Neuronal stem cell (in vitro differentiated cells): ENCODE results near the gene TBCEL.

Experiments used
- DNase-seq: peaks from one replicate; pipeline ENCODE4 v3.0.0-alpha.2; 2013; ENCODE audit warnings: low spot score
- H2AFZ ChIP-seq: one replicate; pipeline ENCODE4 v1.6.1; 2013; ENCODE audit warnings: mild to moderate bottlenecking, low read length, inconsistent platforms
- H2AK5ac ChIP-seq: 2 replicates; pipeline ENCODE4 v1.6.1; 2013; ENCODE audit warnings: low read depth, mild to moderate bottlenecking, inconsistent platforms, low read length, moderate library complexity, mixed read lengths
- H2BK120ac ChIP-seq: 2 replicates; pipeline ENCODE4 v1.6.1; 2013; ENCODE audit warnings: low read depth, mild to moderate bottlenecking, inconsistent platforms, low read length, moderate library complexity, mixed read lengths
- H2BK12ac ChIP-seq: one replicate; pipeline ENCODE4 v1.6.1; 2013; ENCODE audit warnings: low read length, inconsistent platforms
- H2BK15ac ChIP-seq: 2 replicates; pipeline ENCODE4 v1.6.1; 2013; ENCODE audit warnings: mild to moderate bottlenecking, low read length, inconsistent platforms, mixed read lengths
- H2BK5ac ChIP-seq: one replicate; pipeline ENCODE4 v1.6.1; 2013; ENCODE audit warnings: inconsistent platforms, mild to moderate bottlenecking, low read length, moderate library complexity
- H3K14ac ChIP-seq: one replicate; pipeline ENCODE4 v1.6.1; 2013; ENCODE audit warnings: low read length, inconsistent platforms
- H3K18ac ChIP-seq: 2 replicates; pipeline ENCODE4 v1.6.1; 2013; ENCODE audit warnings: low read length, inconsistent platforms
- H3K23ac ChIP-seq: 2 replicates; pipeline ENCODE4 v1.6.1; 2013; ENCODE audit warnings: low read depth, mild to moderate bottlenecking, mixed read lengths, low read length, inconsistent platforms; ENCODE audit not compliant: poor library complexity
- H3K27ac ChIP-seq: replicated peaks from 3 replicates; pipeline ENCODE4 v1.5.1; 2013; ENCODE audit warnings: low read length, inconsistent platforms
- H3K27me3 ChIP-seq, 3 experiments: 2 replicates each; pipeline ENCODE4 v1.6.1; 2013; ENCODE audit warnings: low read length in 3 of 3, mild to moderate bottlenecking in 2 of 3, inconsistent platforms in 1 of 3, low read depth in 1 of 3, mixed read lengths in 1 of 3, moderate library complexity in 1 of 3; ENCODE audit not compliant: control insufficient read depth in 3 of 3, insufficient read depth in 3 of 3
- H3K36me3 ChIP-seq, 2 donors: replicated peaks in 1 of 2; 2 replicates each; pipeline ENCODE4 v1.6.1; 2013; ENCODE audit warnings: low read length in 2 of 2; ENCODE audit not compliant: control insufficient read depth in 2 of 2, insufficient read depth in 2 of 2
- H3K4ac ChIP-seq: 2 replicates; pipeline ENCODE4 v1.6.1; 2013; ENCODE audit warnings: inconsistent platforms, mild to moderate bottlenecking, low read length, moderate library complexity
- H3K4me1 ChIP-seq, 2 donors: 1 replicate in 1 of 2; 2 replicates in 1 of 2; pipeline ENCODE4 v1.6.1; 2013; ENCODE audit warnings: low read length in 2 of 2, low read depth in 1 of 2; ENCODE audit not compliant: control insufficient read depth in 2 of 2, insufficient read depth in 1 of 2
- H3K4me2 ChIP-seq: one replicate; pipeline ENCODE4 v1.6.1; 2013; ENCODE audit warnings: mild to moderate bottlenecking, low read length, inconsistent platforms; ENCODE audit not compliant: insufficient read depth, poor library complexity, severe bottlenecking
- H3K4me3 ChIP-seq, 2 donors: 2 replicates each; pipeline ENCODE4 v1.5.1; 2013; ENCODE audit warnings: low read length in 2 of 2, mild to moderate bottlenecking in 2 of 2, inconsistent platforms in 1 of 2, moderate library complexity in 1 of 2
- H3K79me1 ChIP-seq: one replicate; pipeline ENCODE4 v1.6.1; 2013; ENCODE audit warnings: low read depth, mild to moderate bottlenecking, inconsistent platforms, low read length, moderate library complexity
- H3K9ac ChIP-seq: one replicate; pipeline ENCODE4 v1.6.1; 2013; ENCODE audit warnings: mild to moderate bottlenecking, low read depth, low read length, inconsistent platforms; ENCODE audit not compliant: poor library complexity
- H3K9me3 ChIP-seq, 2 donors: replicated peaks in 1 of 2; 2 replicates each; pipeline versions ENCODE3 to v1.6.1; 2013; ENCODE audit warnings: low read length in 2 of 2, mild to moderate bottlenecking in 2 of 2, inconsistent platforms in 1 of 2, low read depth in 1 of 2, mixed read lengths in 1 of 2, moderate library complexity in 1 of 2; ENCODE audit not compliant: control insufficient read depth in 2 of 2, insufficient read depth in 1 of 2
- H4K8ac ChIP-seq: one replicate; pipeline ENCODE4 v1.6.1; 2013; ENCODE audit warnings: low read depth, mild to moderate bottlenecking, inconsistent platforms, low read length, moderate library complexity
- H4K91ac ChIP-seq: one replicate; pipeline ENCODE4 v1.6.1; 2013; ENCODE audit warnings: low read length, low read depth, mild to moderate bottlenecking, inconsistent platforms; ENCODE audit not compliant: poor library complexity
- WGBS, 2 donors: extraction: QIAGEN DNeasy Blood & Tissue Kit; methylation state at CpG; one replicate each; pipeline ENCODE4 v1.1.7; 2013; ENCODE audit warnings: missing lambda C conversion rate in 2 of 2, mixed read lengths in 1 of 2; ENCODE audit not compliant: insufficient read length in 2 of 2, insufficient replicate concordance in 1 of 2; ENCODE audit errors: extremely low coverage in 2 of 2; 5-methylcytosine and 5-hydroxymethylcytosine counted together

Gene TBCEL

GRCh38 chr11:121091492-121092152 is 67.7 kb downstream of the TBCEL start:
- no peak for DNase-seq
- no peak overlapping the region for H4K8ac ChIP-seq
- H3K36me3 ChIP-seq: peaks cover 1 to 35% of the 10 kb centered on the region in 2 donors
- no peak overlapping the region for H3K23ac ChIP-seq
- no peaks in the 10 kb centered on the region for H3K79me1 ChIP-seq
- no peak overlapping the region for H2BK12ac ChIP-seq
- H3K4me3 ChIP-seq: no peak overlapping the region
- no peak overlapping the region for H3K9ac ChIP-seq
- H3K4ac ChIP-seq: no peak overlapping the region
- WGBS, 2 donors: no CpG with 5 or more reads among the region's 3 CpGs
- no peak overlapping the region for H3K18ac ChIP-seq
- no peak overlapping the region for H2BK15ac ChIP-seq
- H3K4me2 ChIP-seq: no peak overlapping the region
- H4K91ac ChIP-seq: no peak overlapping the region
- H3K9me3 ChIP-seq: no peaks in the 10 kb centered on the region
- no peak overlapping the region for H3K14ac ChIP-seq
- H3K27me3 ChIP-seq: no peaks in the 10 kb centered on the region
- no peak overlapping the region for H2BK5ac ChIP-seq
- no peak overlapping the region for H2AK5ac ChIP-seq
- no peak overlapping the region for H2AFZ ChIP-seq
- no peak overlapping the region for H3K27ac ChIP-seq
- no peak overlapping the region for H2BK120ac ChIP-seq
- H3K4me1 ChIP-seq: no peaks in the 10 kb centered on the region

GRCh38 chr11:121095561-121095960 is 71.7 kb downstream of the TBCEL start:
- Histone ChIP-seq H3K9me3 (no peaks in the 10 kb centered on the region), H2BK12ac (no peak overlapping the region), H2BK120ac (no peak overlapping the region), H3K23ac (no peak overlapping the region), H2AFZ (no peak overlapping the region), H3K9ac (no peak overlapping the region), H4K8ac (no peak overlapping the region), H4K91ac (no peak overlapping the region), H3K4ac (no peak overlapping the region), H2AK5ac (no peak overlapping the region), H3K27me3 (no peaks in the 10 kb centered on the region), H3K14ac (no peak overlapping the region), H3K4me3 (no peak overlapping the region), H3K36me3 (peaks cover 0 to 7% of the 10 kb centered on the region in 2 donors), H3K27ac (no peak overlapping the region), H2BK5ac (no peak overlapping the region), H3K4me1 (no peaks in the 10 kb centered on the region), H3K4me2 (no peak overlapping the region), H3K79me1 (no peaks in the 10 kb centered on the region), H3K18ac (no peak overlapping the region), H2BK15ac (no peak overlapping the region)
- WGBS, 2 donors: no CpG with 5 or more reads among the region's 1 CpG
- no peak for DNase-seq

- H2BK120ac ChIP-seq: no peak overlapping the region
- no peak overlapping the region for H3K4me3 ChIP-seq
- H3K36me3 ChIP-seq: no peaks in the 10 kb centered on the region
- H2BK15ac ChIP-seq: no peak overlapping the region
- H3K27ac ChIP-seq: no peak overlapping the region
- H2AK5ac ChIP-seq: no peak overlapping the region
- no peaks in the 10 kb centered on the region for H3K79me1 ChIP-seq
- H3K9me3 ChIP-seq: no peaks in the 10 kb centered on the region
- no peak overlapping the region for H4K91ac ChIP-seq
- H3K14ac ChIP-seq: no peak overlapping the region
- WGBS, 2 donors: no CpG with 5 or more reads among the region's 4 CpGs
- H3K27me3 ChIP-seq: no peaks in the 10 kb centered on the region
- no peak for DNase-seq
- H3K23ac ChIP-seq: no peak overlapping the region
- no peak overlapping the region for H2BK5ac ChIP-seq
- H2BK12ac ChIP-seq: no peak overlapping the region
- no peak overlapping the region for H3K4me2 ChIP-seq
- H3K18ac ChIP-seq: no peak overlapping the region
- H3K9ac ChIP-seq: no peak overlapping the region
- H3K4me1 ChIP-seq: no peaks in the 10 kb centered on the region
- no peak overlapping the region for H2AFZ ChIP-seq
- no peak overlapping the region for H3K4ac ChIP-seq
- H4K8ac ChIP-seq: no peak overlapping the region
These were observed 75.5 kb downstream of the TBCEL start for GRCh38 chr11:121099364-121099763.

- Histone ChIP-seq H2AFZ (no peak overlapping the region), H2BK12ac (no peak overlapping the region), H3K4me3 (no peak overlapping the region), H2BK15ac (no peak overlapping the region), H3K79me1 (no peaks in the 10 kb centered on the region), H3K23ac (no peak overlapping the region), H3K4ac (no peak overlapping the region), H3K4me1 (peaks cover 0 to under 1% of the 10 kb centered on the region in 2 donors), H3K27me3 (no peaks in the 10 kb centered on the region), H2AK5ac (no peak overlapping the region), H3K27ac (no peak overlapping the region), H2BK5ac (no peak overlapping the region), H4K8ac (no peak overlapping the region), H3K14ac (no peak overlapping the region), H4K91ac (no peak overlapping the region), H3K9ac (no peak overlapping the region), H3K36me3 (no peaks in the 10 kb centered on the region), H2BK120ac (no peak overlapping the region), H3K18ac (no peak overlapping the region), H3K9me3 (no peaks in the 10 kb centered on the region), H3K4me2 (no peak overlapping the region)
- DNase-seq: no peak
- no CpG with 5 or more reads among the region's 4 CpGs for WGBS, 2 donors
These were observed 76.0 kb downstream of the TBCEL start for GRCh38 chr11:121099885-121100284.
